CD4-positive, alpha-beta T cell treated with Interferon alpha-2 for 1 hour (primary cell): ENCODE measurements around the gene CA7.
A peak's percentile ranks its signal among the peaks of the same experiment; 100 is the strongest.
"Not testable (repeated sequence)": the region's sequence is repeated elsewhere in the genome, so short reads cannot be mapped to it uniquely, and the experiment has no call there.

Experiments used
- DNase-seq, 2 donors: peaks; one replicate each; pipeline ENCODE4 v3.0.0-alpha.2; 2020 to 2022

The CA7 gene

DNA sequence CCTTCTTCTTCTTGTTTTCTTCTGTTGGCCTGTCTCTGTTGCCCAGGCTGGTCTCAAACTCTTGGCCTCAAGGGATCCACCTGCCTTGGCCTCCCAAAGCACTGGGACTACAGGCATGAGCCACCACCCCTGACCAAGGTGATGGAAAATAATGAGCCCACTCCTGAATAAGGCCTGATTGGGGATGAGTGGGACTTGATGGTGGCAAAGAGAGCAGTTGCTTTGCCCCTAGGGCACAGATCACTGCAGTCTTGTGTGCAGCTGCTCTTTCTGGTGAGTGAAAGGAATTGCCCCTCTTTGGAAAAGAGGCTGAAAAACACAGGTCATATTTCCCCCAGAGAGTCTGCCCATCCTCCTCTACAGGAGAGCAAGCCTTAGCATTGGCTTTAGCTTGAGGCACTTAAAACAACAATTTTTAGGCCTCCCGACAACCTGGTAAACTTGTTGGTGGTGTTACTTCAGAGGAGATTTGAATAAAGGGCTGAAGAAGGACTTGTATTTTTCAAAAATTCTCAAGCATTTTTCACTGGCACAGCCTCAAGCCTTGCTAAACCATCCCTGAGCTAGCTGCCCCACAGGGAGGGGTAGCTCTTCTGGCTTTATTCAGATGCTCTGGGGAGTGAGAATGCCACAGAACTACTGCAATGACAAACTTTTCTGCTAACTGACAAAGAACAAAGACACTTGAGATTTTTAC lies 30.0 kb downstream of the CA7 start:
- peak in 1 of 2 donors; percentile 2 for DNase-seq

DNA sequence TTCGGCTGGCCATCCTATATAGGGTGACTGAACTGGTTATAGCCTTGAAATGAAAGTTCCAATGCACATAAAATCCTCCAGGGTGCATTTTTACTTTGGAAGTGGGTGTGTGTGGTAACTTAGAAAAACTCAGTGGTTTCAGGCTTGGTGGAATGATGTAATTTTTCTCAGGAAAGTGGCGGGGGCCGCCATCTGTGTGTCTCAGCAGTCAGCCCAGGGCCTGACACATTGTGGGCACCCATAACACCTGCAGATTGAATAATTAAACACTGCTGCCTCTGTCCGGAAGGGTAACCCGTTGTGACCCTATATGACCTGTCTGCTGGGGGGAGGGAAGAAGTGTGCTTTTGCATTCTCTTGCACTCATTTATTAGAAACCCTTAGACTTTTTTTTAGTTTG lies 33.9 kb downstream of the CA7 start:
- peak in 1 of 2 donors; percentile 23 for DNase-seq

DNA sequence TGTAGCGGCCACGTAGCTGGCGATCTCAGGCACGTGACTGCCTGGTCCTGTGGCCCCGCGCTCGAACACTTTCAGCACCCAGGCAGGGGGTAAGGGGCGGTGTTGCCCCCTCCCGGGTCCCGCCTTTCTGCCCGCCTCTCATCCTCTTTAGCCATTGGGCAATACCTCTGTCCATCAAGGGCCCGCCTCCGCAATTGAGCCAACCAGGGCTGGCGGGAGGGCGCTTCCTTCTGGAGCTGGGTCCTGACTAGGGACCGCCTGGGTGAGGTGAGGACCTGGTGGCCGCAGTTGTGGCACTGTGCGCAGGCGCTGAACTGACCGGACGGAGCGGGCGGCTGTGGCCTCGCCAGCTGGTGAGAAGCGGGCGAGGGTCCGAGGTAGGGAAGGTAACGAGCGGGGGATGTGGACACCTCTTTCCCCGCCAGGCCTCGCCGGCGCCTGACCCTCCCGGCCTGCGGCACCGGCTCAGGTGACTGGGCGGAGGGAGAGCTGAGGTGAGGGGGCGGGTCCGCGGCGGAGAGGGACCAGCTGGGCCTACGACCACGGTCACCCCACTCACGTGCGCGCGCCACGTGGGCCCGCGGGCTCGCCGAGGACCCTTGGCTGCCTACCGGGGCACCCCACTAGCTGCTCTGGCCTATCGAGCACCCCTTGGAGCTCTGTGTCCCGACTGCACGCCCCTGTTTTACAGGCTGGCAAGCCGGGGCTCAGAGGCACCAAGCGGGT lies 36.2 kb downstream of the CA7 start, which contains the start of gene PDP2:
Gene PDP2 (plus strand): TSS at position 228 of the 726 bp plus-strand sequence. CDS start 3,770 bp downstream, outside the sequence.
- DNase-seq: peak; percentile 89 to 95

DNA sequence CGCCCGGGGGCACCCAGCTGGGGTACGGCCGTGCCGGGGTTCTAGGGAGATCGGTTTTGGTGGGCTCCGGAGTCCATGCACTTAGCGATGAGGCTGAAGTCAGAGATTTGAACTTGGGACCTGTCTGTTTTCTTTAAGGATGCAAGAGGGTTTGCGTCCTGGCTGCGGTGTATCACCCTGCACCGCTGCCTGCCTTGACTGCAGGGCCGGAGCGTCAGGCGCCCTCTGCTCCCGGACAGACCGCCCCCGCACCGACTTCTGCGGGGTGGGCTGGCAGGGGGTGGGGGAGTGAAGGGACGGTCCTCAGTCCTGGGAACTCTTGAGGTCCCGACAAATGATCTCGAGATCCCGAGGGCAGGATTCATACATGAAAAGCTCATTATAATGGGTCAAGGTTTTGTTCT lies 36.8 kb downstream of the CA7 start:
- DNase-seq: no peak

DNA sequence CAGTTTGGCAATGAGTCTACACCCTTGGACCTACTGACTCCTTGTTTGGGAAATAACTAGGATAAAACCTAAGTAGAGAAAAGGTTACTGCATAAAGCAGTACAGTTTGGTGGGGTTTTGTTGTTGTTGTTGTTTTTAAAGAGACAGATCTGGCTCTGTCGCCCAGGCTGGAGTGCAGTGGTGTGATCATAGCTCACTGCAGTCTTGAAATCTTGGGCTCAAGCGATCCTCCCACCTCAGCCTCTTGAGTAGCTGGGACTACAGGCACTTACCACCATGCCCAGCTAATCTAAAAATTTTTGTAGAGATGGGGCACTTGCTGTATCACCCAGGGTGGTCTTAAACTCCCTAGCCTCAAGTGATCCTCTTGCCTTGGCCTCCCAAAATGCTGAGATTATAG lies 37.3 kb downstream of the CA7 start:
- no peak for DNase-seq

DNA sequence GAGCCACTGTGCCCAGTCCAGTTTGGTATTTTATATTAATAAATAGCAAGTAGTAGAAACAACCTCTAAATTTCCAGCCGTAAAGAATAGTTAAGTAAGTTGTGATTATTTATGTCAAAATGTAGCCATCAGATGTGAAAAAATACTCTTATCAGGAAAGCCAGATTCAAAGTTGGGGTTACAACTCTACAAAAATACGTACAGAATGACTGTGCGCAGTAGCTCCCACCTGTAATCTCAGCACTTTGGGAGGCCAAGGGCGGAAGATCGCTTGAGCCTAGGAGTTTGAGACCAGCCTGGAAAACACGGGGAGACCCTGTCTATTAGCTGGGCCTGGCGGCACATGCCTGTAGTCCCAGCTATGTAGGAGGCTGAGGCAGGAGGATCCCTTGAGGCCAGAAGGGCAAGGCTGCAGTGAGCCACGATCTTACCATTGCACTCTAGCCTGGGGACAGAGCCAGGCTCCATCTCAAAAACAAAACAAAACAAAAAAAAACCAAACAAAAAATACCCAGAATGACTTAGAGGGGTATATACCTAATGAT lies 37.8 kb downstream of the CA7 start:
- DNase-seq: no peak

DNA sequence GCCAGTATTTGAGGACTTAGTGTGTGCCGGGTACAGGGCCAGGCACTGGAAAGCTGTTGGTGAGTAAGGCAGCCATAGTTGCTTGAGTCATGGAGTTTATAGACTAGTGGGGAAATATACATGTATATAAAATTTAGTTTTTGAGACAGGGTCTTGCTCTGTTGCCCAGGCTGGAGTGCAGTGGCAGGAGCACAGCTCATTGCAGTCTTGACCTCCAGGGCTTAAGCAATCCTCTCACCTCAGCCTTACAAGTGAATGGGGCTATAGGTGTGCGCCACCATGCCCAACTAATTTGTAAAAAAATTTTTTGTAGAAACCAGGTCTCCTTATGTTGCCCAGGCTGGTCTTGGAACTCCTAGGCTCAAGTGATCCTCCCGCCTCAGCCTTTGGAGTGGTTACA lies 38.5 kb downstream of the CA7 start:
- no peak for DNase-seq

DNA sequence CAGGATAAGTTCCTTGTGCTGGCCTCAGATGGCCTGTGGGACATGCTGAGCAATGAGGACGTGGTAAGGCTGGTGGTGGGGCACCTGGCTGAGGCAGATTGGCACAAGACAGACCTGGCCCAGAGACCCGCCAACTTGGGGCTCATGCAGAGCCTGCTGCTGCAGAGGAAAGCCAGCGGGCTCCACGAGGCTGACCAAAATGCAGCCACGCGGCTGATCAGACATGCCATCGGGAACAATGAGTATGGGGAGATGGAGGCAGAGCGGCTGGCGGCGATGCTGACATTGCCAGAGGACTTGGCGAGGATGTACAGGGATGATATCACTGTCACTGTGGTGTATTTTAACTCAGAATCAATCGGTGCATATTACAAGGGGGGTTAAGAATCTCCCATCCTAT lies 41.3 kb downstream of the CA7 start:
- DNase-seq: no peak

DNA sequence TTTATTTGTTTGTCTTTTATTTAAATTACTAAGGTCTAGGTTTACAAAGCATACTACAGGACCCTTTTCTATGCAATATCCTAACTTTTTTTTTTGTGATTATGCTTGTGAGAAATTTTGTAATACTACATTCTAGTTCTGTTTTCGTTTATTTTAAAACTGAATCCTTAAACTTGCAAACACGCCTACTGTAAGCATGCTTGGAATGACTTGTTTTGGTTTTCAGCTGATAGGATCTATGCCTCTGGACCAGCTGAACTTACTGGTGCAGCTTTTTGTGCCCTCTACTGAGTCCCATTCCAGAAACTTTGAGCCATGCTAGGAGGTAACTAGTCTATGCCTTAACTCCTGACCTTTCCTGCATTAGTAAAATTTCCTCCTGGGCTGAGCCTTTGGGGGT lies 42.1 kb downstream of the CA7 start:
- no peak for DNase-seq

DNA sequence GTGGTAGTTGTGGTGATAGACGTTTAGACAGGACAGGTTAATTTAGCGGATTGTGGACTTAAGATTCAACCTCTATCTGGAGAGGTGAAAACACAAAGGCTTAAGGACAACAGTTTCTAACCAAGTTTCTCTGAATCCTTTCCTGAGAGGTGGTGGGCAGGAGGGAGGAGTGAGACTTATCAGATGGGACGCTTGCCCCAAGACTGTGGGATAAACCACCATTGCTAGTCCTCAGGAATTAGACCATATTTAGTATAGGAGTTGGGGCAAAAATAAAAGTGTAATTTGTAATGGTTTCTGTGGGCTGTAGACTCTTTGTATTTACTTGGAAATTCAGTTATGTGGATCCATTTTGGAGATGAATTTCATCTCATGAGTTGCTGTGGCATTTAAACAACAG lies 42.7 kb downstream of the CA7 start:
- no peak for DNase-seq

DNA sequence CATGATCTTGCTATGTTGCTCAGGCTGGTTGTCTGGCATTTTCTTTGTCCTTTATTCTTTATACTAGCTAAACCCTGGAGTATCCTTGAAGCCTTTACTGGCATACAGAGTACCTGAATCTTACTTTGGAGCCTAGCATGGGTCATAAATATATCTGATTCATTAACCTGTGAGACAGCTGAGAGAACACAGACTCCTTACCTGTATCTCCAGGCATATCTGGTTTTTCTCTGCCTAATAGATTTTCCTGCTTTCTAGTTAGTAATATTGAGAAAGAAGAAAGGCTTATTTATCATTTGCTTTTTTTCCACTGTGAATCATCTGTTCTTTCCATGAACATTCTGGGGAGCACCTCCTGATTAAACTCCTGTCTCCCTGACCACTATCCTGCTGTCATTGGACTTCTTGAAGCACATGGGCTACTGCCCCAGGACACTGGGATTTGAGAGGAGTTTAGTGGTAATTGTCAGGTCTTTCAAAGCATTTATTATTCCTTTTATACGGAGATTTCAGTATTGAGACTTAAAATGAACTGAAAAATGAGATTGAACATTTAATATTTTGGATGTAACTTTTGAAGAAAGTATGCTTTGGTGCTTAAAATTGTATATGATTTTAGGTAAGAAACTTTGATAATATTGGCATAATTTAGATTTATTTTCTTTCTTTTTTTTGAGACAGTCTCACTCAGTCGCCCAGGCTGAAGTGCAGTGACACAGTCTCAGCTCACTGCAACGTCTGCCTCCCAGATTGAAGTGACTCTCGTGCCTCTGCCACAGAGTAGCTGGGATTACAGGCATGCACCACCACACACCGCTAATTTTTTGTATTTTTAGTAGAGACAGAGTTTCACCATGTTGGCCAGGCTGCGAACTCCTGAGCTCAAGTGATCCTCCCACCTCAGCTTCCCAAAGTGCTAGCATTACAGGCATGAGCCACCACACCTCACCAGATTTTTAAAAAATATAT lies 44.7 kb downstream of the CA7 start:
- no peak for DNase-seq

DNA sequence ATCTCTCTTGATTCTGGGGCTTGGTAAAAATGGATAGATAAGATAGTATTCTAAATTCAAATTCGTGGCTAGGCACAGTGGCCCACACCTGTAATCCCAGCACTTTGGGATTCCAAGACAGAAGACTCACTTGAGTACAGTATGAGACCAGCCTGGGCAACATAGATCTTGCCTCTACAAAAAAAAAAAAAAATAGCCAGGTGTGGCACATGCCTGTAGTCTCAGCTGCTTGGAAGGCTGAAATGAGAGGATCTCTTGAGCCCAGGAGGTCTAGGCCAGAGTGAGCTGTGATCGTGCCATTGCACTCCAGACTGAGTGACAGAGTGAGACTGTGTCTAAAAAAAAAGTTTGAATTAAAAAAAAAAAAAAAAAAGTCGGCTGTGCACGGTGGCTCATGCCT lies 45.4 kb downstream of the CA7 start:
- DNase-seq: no peak

DNA sequence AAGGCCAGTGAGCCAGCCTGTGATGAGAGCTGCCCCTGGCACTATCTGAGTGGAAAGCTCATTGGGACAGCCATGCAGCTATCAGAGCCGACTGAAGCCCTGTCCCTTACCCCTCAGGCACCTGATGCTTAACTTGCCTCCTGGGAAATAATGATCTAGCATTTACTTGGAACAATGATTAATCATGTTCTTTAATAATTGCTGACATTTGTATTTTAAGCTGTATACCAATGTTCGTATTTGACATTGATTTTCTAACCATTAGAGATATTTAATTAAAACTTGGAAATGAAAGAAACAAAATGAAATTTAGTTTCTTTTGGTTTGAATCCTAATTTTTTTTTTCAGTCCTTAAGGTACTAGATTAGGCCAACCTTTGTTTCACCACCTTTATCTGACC lies 46.6 kb downstream of the CA7 start:
- DNase-seq: no peak

DNA sequence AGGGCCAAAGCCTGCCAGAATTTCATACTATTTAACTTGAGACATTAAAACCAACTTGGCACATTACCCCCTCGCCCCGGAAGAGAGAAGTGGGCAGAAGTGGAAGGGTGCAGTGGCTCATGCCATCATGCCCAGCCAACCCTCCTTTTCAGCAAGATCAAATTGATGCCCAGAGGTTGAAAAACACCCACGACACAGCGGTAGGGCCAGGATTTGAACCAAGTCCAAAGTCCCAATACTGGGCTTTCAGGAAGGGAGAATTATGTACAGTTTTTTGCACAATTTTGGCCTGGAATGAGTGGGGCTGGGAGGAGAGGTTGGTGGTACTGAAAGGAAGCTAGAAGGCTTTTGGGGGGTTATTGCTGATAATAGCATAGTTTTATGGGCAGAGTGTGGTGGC lies 47.1 kb downstream of the CA7 start:
- DNase-seq: no peak

DNA sequence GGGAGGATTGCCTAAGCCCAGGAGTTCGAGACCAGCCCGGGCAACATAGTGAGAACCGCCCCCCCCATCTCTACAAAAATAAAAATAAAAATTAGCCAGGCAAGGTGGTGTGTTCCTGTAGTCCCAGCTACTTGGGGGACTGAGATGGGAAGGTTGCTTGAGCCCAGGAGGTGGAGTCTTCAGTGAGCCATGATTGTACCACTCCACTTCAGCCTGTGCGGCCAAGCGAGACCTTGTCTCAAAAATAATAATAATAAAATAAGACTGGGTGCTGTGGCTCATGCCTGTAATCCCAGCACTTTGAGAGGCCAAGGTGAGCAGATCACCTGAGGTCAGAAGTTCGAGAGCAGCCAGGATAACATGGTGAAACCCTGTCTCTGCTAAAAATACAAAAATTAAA lies 47.6 kb downstream of the CA7 start:
- no peak for DNase-seq

DNA sequence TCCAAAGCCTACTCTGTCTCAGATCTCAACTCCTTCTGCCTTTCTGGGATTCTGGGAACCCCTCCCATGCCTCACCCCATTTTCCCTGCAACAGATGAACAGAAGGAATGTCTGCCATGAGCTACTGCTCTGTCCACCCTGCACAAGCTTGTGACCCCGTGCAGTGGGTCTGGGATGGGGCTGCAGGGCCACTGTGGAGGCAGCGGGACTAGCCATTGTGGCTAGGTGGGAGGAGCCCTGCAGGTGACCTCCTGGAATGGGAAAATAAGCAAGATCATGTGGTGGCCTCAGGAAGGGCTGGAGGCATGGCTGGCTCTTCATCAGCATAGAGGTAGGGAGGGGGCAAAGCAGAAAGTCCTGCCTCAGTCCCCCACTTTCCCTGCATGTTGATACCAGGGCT lies 49.8 kb downstream of the CA7 start:
- DNase-seq: no peak

DNA sequence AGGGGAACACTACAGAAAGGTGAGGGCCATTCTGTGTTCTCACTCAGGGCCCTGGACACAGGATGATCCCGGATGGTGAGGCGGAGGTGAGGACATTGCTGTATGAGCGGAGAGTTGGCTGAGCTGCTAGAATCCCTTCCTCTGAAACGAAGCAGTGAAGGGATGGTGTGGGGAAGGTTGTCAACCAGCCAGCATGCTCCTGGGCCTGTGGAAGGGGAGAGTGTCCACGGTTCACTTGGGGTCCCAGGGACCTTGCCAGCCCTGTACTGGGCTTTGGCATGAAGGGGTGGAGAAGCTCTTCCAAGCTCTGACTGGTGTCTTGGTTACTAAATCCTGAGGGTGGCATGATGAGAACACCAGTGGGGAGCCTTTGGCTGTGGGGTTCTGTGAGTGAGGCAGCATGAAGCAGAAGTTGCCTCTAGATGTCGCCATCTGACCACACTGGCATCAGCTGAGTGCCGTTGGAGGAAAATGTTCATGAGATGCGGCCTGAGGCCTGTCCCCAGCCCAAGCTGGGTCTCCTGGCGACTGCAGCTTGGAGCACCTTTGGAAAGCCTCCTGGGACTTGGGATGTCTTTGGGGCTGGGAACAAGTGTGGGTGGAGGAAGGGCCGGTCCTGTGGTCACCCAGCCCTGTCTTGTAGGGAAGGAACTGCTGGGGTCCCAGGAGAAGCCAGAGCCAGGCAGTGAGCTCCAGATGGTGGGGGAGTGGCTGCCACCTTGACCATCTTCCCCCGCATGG lies 50.9 kb downstream of the CA7 start:
- DNase-seq: peak; percentile 54 to 70

DNA sequence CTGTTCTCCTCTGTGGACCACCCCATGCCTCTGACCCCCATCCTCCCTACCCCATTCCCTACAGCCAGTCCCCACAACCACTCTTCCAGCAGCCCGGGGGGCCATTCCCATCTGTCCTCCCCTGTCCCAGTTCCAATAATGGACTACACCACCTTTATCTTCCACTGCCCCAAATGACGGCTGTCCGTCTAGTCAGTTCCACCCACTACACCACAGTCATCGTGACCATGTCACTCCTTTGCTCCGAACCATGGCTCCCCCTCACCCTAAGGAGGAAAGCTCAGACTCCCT lies 51.4 kb downstream of the CA7 start:
- DNase-seq: no peak

DNA sequence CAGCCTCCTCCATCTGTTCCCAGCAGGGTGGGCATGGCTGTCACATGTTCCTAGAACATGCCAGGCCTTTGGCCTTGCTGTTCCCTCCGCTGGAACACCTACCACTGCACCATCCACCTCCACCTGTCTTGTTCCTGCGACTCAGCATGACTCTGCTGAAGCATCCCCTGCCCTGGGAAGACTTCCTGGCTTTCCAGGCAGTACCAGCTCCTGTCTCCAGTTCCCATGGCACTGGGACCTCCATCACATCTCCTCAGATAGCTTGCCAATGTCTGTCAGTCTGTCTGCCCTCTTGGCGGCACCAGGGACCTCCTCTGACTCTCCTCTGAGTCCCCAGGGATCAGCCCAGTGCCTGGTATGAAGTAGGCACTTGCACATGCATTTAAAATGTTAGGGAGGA lies 51.8 kb downstream of the CA7 start:
- no peak for DNase-seq

DNA sequence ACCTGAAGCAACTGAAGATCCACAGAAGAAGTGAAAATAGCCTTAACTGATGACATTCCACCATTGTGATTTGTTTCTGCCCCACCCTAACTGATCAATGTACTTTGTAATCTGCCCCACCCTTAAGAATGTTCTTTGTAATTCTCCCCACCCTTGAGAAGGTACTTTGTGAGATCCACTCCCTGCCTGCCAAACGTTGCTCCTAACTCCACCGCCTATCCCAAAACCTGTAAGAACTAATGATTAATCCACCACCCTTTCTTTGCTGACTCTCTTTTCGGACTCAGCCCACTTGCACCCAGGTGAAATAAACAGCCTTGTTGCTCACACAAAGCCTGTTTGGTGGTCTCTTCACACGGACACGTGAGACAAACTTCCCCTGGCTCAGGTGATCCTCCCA lies 52.5 kb downstream of the CA7 start:
- not testable (repeated sequence) for DNase-seq

DNA sequence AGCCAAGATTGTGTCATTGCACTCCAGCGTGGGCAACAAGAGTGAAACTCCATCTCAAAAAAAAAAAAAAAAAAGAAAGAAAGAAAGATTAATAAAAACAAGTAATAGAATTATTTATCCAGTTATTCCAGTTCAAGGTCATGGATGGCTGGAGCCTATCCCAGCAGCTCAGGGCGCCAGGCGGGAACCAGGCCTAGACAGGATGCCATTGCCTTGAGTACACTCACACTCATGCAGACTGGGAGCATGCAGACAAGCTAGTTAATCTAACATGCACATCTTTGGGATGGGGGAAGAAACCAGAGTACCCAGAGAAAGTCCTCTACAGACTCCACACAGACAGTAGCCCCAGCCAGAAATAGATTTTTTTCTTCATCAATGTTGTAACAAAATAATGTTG lies 54.0 kb downstream of the CA7 start:
- no peak for DNase-seq

DNA sequence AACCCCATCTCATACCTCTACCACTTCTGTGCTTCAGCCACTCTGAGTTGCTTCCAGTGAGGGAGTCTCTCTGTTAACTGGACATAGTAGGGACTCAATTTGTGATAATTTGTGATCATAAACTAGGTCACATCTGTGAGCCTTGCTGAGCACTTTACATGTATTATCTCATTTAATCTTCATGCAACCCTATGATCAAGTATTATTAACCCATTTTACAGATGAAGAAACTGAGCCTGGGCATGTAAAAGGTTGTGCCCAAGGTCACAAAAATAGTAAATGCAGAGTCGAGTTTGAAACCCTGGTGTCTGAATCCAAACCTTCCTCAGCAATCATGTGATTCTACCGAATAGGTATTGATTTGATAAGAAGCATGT lies 54.7 kb downstream of the CA7 start:
- no peak for DNase-seq
